Coronary artery (tissue), 2 donors: ENCODE measurements around the gene MFSD6.

Experiments used
- DNase-seq: peaks from one replicate; pipeline ENCODE4 v3.0.0-alpha.2; 2017; ENCODE audit warnings: low spot score
- H3K27ac ChIP-seq, 2 donors: fragments of 200-600 bp; sonication (generic); one replicate each; pipeline ENCODE4 v1.5.1; 2016 to 2019
- H3K4me3 ChIP-seq: fragments of 200-600 bp; sonication (generic); 2 replicates; pipeline ENCODE4 v1.5.1; 2016; ENCODE audit warnings: mild to moderate bottlenecking, moderate library complexity
- TF ChIP-seq, protein P1 (sequence below): fragments of 200-600 bp; sonication (generic); IDR thresholded peaks from one replicate; pipeline ENCODE4 v1.5.1; 2019; ENCODE audit warnings: antibody characterized with exemption

Gene MFSD6

DNA sequence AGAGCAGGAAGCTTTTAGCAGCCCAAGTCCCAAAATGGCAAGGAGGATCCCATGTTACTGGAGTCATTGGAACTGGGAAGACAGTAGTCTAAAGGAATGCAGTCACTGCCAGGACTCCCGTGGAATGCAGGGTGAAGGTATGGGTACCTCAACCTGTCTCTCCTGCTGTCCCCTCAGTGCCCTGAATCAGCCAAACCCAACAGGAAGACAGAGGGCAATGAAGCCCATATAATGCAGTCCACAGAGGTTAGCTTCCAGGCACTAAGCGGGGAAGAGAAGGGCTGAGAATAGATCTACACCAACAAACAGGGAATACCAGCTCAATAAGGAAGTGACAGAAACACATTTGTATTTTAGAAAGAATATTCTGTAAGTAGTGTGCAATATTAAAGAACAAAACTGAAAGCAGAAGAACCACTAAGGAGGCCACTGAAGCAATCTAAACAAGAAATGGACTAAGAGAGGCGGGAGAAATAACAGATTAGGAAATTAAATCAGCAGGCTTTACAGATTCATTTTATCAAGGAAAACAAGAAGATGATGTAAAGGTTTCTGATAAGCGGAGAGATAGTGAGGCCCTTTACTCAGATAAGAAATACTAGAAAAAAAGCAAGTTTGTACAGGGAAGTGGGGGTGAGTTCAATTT is 118.1 kb downstream of the MFSD6 start:
- no peak overlapping the region for H3K27ac ChIP-seq
- H3K4me3 ChIP-seq, result no peak overlapping the region
- DNase-seq, result no peak
- TF ChIP-seq, protein P1, sequence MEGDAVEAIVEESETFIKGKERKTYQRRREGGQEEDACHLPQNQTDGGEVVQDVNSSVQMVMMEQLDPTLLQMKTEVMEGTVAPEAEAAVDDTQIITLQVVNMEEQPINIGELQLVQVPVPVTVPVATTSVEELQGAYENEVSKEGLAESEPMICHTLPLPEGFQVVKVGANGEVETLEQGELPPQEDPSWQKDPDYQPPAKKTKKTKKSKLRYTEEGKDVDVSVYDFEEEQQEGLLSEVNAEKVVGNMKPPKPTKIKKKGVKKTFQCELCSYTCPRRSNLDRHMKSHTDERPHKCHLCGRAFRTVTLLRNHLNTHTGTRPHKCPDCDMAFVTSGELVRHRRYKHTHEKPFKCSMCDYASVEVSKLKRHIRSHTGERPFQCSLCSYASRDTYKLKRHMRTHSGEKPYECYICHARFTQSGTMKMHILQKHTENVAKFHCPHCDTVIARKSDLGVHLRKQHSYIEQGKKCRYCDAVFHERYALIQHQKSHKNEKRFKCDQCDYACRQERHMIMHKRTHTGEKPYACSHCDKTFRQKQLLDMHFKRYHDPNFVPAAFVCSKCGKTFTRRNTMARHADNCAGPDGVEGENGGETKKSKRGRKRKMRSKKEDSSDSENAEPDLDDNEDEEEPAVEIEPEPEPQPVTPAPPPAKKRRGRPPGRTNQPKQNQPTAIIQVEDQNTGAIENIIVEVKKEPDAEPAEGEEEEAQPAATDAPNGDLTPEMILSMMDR, result no peak

GRCh38 chr2:190527214-190527613 is 119.1 kb downstream of the MFSD6 start:
- Histone ChIP-seq H3K4me3 (no peak overlapping the region), H3K27ac (no peak overlapping the region)
- TF ChIP-seq, protein P1, result no peak
- DNase-seq, result no peak

GRCh38 chr2:190527918-190528317 is 119.8 kb downstream of the MFSD6 start:
- Histone ChIP-seq H3K4me3 (no peak overlapping the region), H3K27ac (no peak overlapping the region)
- no peak for DNase-seq
- TF ChIP-seq, protein P1, result no peak

- TF ChIP-seq, protein P1, result no peak
- no peak for DNase-seq
- H3K4me3 ChIP-seq, result no peak overlapping the region
- no peak overlapping the region for H3K27ac ChIP-seq
Measured at GRCh38 chr2:190528521-190529001, 120.4 kb downstream of the MFSD6 start.

- DNase-seq, result no peak
- Histone ChIP-seq H3K4me3 (no peak overlapping the region), H3K27ac (no peak overlapping the region)
- TF ChIP-seq, protein P1, result no peak
Measured at GRCh38 chr2:190529486-190530247, 121.5 kb downstream of the MFSD6 start.

DNA sequence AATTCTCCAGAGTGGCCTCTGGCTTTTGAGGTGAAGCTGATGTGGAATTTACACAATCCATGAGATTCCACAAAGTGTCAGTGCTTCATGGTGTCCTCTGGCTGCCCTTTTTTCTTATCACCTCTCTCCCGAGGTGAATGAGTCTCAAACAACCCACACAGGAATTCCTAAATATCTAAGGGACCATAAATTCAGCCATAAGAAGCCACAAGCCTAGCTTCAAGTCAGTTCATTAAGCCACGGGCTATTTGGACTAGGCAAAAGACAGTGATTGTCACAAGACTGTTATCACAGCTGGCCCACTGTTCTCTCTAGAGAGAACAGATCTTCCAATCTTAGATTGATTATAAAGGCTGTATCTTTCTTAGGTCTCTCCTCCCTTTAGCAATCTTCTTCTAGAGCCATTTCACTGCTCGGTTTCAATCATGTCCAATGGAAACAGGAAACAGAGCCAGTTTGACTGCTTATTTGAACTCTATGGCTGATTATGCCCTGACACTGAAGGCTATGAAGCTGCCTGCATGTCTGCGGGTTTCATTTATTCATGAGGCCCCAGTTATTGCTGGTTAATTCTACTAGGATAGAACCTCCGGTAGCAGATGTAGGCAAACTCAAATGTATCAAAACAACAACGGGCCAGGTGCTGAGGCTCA is 122.2 kb downstream of the MFSD6 start:
- DNase-seq, result no peak
- TF ChIP-seq, protein P1, result no peak
- H3K4me3 ChIP-seq, result no peak overlapping the region
- no peak overlapping the region for H3K27ac ChIP-seq
